Activated naive CD8-positive, alpha-beta T cell treated with anti-CD3 and anti-CD28 coated beads, Interleukin-2, amount 10 ng/mL, durations not matched to agents 7 days and 5 days (primary cell): ENCODE measurements around the gene TMTC2. TPM values are rescaled to one million over a fixed set of nuclear protein-coding genes. Genes with fewer than 3 reads are reported as not detected.
"Not testable (repeated sequence)": the region's sequence is repeated elsewhere in the genome, so short reads cannot be mapped to it uniquely, and the experiment has no call there.

ENCODE experiments used
- ATAC-seq: fragments of 150-1000 bp; cut with Tn5 transposase; one replicate; pipeline ENCODE4 v1.10.0; 2021; ENCODE audit warnings: low read depth, moderate library complexity
- POLR2A ChIA-PET: fragments of 350-600 bp; sonication (Branson Sonifier 250); formaldehyde crosslinking; loops from one replicate; lab custom pipeline; 2021; ENCODE audit warnings: antibody characterized with exemption; lab: Charles Lee
- DNase-seq: peaks from one replicate; pipeline ENCODE4 v3.0.0; 2021
- H3K27ac Mint-ChIP-seq: one replicate; pipeline ENCODE4 v1.8.0; 2022; ENCODE audit warnings: mild to moderate bottlenecking, mixed read lengths
- H3K27me3 Mint-ChIP-seq: one replicate; pipeline ENCODE4 v1.8.0; 2022; ENCODE audit warnings: mild to moderate bottlenecking, moderate library complexity, mixed read lengths
- H3K36me3 Mint-ChIP-seq: one replicate; pipeline ENCODE4 v1.8.0; 2021; ENCODE audit warnings: mild to moderate bottlenecking, mixed read lengths
- H3K4me1 Mint-ChIP-seq: one replicate; pipeline ENCODE4 v1.8.0; 2021; ENCODE audit warnings: mixed read lengths
- H3K4me3 Mint-ChIP-seq: one replicate; pipeline ENCODE4 v1.8.0; 2022; ENCODE audit warnings: mild to moderate bottlenecking, moderate library complexity, mixed read lengths
- H3K9me3 Mint-ChIP-seq: one replicate; pipeline ENCODE4 v1.8.0; 2021; ENCODE audit warnings: mixed read lengths
- total RNA-seq, 2 experiments: library from RNA; stranded (reverse); gene quantifications; one replicate each; pipeline ENCODE4 v1.2.3, GENCODE V29; 2021

The TMTC2 gene
- total RNA-seq, 2 experiments from 2014 or later: 3.3 to 4.1 TPM

DNA sequence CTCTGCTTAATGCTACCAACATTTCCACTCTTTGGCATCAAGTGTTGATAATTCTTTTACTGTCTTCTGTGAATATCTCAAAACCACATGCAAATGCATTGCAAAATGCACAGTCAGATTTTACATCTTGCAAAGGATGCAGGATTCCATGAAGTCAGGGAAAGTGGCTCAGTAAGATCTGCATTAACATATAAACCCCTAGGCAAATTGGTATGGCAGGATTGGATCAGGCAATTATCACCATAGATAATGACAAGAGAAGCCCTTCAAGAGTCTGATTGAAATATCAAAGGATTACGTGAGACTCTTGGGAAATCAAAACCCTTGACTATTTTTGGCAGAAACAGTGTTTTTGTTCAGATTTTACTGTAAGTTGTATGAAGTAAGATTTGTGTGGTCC is 71.0 kb downstream of the TMTC2 start:
- Mint-ChIP-seq H3K27me3 (no peaks in the 10 kb centered on the region), H3K27ac (no peak overlapping the region), H3K4me1 (no peaks in the 10 kb centered on the region), H3K4me3 (no peak overlapping the region), H3K36me3 (no peaks in the 10 kb centered on the region), H3K9me3 (no peaks in the 10 kb centered on the region)
- ATAC-seq (no peak), DNase-seq (no peak)
- POLR2A ChIA-PET: no interaction called here

DNA sequence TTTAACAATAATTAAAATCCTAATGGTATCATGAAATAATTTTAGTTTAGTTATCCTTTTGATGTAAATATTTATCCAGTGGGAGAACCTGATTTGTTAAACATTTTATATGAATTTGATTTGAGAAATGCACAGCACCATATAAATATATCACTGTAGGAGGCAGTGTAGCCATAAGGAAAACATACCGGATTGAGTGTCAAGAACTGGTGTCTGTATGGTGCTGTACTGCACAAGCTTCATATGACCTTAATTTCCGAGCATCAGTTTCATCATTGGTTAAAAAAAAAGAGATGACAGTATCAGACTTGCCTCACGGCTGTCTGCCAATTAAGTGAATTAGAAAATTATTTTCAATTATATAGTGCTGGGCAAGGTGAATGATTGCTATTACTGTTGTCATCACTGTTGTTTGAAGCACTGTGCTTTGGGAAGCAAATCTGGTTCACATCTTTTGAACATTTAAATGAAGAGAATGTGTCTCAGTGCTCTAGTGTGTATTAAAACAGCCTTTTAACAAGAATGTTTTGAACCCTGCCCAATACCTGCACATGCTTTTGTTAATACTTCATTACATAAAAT is 72.1 kb downstream of the TMTC2 start:
- Mint-ChIP-seq H3K4me3 (no peak overlapping the region), H3K36me3 (no peaks in the 10 kb centered on the region), H3K27ac (no peak overlapping the region), H3K27me3 (no peaks in the 10 kb centered on the region), H3K4me1 (no peaks in the 10 kb centered on the region), H3K9me3 (no peaks in the 10 kb centered on the region)
- no peak for DNase-seq
- no peak for ATAC-seq
- POLR2A ChIA-PET: no interaction called here

DNA sequence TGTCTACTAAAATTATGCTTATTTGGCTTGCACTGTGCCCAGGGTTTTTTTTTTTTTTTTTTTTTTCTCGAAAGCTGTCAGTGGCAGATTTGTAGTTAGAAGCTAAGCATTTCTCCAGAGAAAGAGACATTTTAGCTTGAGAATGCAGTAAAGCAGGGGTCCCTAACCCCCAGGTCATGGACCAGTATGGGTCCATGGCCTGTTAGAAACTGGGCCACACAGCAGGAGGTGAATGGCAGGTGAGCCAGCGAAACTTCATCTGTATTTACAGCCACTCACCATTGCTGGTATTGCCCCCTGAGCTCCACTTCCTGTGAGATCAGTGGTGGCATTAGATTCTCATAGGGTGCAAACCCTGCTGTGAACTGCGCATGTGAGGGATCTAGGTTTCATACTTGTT is 73.7 kb downstream of the TMTC2 start:
- ATAC-seq: no peak
- H3K4me3 Mint-ChIP-seq: no peak overlapping the region
- no peak for DNase-seq
- no peaks in the 10 kb centered on the region for H3K27me3 Mint-ChIP-seq
- H3K27ac Mint-ChIP-seq: no peak overlapping the region
- H3K9me3 Mint-ChIP-seq: no peaks in the 10 kb centered on the region
- no peaks in the 10 kb centered on the region for H3K36me3 Mint-ChIP-seq
- POLR2A ChIA-PET: no interaction called here
- H3K4me1 Mint-ChIP-seq: no peaks in the 10 kb centered on the region

DNA sequence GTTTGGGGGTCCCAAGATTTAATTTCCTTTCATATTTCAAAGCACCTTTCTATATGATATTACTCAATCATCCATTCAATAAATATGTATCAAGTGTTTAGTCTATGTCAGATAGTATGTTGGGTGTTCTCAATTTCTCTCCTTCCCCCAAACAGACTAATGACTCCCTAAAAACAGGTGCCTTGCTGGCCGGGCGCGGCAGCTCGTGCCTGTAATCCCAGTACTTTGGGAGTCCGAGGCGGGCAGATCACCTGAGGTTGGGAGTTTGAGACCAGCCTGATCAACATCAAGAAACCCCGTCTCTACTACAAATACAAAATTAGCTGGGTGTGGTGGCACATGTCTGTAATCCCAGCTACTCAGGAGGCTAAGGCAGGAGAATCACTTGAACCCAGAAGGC is 78.5 kb downstream of the TMTC2 start:
- H3K27ac Mint-ChIP-seq, H3K9me3 Mint-ChIP-seq, H3K36me3 Mint-ChIP-seq, POLR2A ChIA-PET, DNase-seq, ATAC-seq, H3K27me3 Mint-ChIP-seq, H3K4me3 Mint-ChIP-seq, H3K4me1 Mint-ChIP-seq: not testable (repeated sequence)

DNA sequence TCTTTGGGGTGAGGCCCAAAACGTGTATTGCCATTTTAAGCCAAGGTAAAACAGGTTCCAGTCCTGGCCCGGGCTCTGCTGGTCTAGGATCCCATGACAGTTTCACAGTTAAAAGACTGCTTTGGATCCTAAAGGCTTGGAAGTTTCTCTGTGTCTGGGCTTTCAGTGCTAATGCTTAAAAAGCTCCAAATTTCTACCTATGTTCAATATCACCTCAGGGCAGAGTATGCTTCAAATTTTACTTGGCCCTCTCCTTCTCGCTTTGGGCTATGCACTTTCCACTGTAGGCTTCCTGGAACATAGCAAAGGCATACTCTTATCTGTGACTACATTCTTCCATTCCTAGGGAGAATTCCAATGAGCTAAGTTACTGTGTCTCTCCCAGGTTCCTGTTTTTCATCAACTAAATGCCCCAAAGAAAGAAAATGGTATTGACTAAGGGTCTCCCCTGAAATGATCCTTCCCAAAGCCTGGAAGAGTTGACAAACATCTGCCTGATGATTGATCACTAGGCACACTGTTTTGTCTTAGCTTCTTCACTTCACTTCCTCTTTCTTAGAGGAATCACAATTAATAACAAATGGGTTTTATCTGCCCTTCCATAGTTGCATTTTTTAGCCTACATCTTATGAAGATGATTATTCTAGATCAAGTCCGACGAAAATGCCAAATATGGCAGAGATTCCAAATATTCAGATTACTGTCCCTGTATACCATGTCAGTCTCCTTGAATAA is 79.4 kb downstream of the TMTC2 start:
- POLR2A ChIA-PET: no interaction called here
- ATAC-seq (no peak), DNase-seq (no peak)
- H3K4me3 Mint-ChIP-seq: no peak overlapping the region
- H3K9me3 Mint-ChIP-seq: no peaks in the 10 kb centered on the region
- H3K36me3 Mint-ChIP-seq: no peaks in the 10 kb centered on the region
- H3K4me1 Mint-ChIP-seq: no peaks in the 10 kb centered on the region
- no peaks in the 10 kb centered on the region for H3K27me3 Mint-ChIP-seq
- H3K27ac Mint-ChIP-seq: no peak overlapping the region

DNA sequence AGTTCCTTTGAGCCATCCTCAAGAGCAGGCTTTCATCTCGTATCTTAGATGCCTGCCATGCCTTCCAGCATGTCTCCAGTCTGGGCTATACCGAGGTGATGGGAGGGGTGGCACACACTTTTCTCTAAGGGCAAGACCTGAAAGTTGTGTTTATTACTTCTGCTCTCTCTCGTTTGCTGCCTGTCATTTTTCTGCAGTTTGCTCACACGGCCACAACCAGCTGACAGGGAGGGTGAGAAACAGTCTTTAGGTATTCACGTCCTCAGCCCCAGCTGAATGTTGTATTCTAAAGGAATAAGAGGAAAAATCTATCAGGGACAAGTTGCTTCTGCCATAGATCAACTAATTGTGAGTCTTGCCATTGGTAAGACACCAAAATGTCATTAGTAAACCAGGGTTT is 88.0 kb downstream of the TMTC2 start:
- POLR2A ChIA-PET: no interaction called here
- Mint-ChIP-seq H3K27ac (no peak overlapping the region), H3K27me3 (no peaks in the 10 kb centered on the region), H3K36me3 (no peaks in the 10 kb centered on the region), H3K9me3 (no peaks in the 10 kb centered on the region), H3K4me1 (no peaks in the 10 kb centered on the region), H3K4me3 (no peak overlapping the region)
- DNase-seq (no peak), ATAC-seq (no peak)

DNA sequence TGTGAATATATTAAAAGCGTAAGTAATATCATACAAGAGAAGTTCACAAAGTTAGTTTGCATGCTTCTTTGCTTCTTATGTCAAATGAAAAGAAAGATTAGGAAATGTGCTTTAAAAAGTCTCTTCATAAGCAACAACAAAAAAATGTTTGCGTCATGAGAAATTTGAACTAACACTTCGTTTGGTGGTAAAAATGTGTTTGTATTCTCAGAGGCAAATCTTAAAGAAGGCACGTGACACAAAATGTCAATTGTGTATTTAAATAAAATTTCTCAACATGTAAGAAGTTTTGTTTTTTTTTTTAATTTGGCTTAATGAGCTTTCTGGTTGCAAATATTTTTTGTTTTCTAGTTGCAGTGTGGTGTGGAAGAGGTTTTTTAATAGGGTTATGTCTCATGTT is 93.8 kb downstream of the TMTC2 start:
- ATAC-seq (no peak), DNase-seq (no peak)
- Mint-ChIP-seq H3K4me1 (no peaks in the 10 kb centered on the region), H3K27ac (no peak overlapping the region), H3K36me3 (no peaks in the 10 kb centered on the region), H3K9me3 (no peaks in the 10 kb centered on the region), H3K4me3 (no peak overlapping the region), H3K27me3 (no peaks in the 10 kb centered on the region)
- POLR2A ChIA-PET: no interaction called here

DNA sequence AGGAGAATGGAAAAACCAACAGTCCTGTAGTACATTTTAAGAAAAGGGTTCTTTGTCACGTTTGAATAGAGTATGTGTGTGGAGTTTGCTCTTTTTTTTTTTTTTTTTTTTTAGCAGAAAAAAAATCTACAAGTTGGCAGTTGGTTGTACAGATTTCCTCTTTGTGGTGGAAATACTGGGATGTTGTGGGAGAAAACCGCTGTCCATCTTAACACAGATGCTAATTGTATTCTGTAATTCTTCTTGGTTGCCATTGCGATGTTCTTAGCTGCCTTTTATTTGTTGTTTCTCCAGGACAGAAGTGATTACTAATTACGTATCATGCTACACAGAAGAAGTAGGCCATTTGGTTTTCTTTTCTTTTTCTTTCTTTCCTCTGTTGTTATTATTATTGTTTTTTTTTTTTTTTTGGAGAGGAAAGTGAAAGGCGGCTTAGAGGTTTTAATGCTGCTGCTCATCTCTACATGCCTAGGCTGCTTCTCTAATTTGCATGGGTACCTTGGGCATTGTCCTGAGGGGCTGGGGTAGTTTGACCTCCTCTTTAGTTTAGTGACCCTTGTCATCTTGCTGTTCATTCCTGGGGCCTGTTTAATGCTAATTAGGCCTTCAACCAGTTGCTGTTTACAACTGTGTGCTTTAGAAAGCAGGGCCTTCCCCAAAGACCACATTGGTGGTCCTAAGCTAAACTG is 94.7 kb downstream of the TMTC2 start:
- Mint-ChIP-seq H3K36me3 (no peaks in the 10 kb centered on the region), H3K4me3 (no peak overlapping the region), H3K27me3 (no peaks in the 10 kb centered on the region), H3K4me1 (no peaks in the 10 kb centered on the region), H3K9me3 (no peaks in the 10 kb centered on the region), H3K27ac (no peak overlapping the region)
- POLR2A ChIA-PET: interaction anchor here (0.7 kb wide), 1 partner anchor 1010 kb away, joined by 3 read pairs; no protein-coding TSS in a partner anchor
- ATAC-seq: no peak
- DNase-seq: no peak

DNA sequence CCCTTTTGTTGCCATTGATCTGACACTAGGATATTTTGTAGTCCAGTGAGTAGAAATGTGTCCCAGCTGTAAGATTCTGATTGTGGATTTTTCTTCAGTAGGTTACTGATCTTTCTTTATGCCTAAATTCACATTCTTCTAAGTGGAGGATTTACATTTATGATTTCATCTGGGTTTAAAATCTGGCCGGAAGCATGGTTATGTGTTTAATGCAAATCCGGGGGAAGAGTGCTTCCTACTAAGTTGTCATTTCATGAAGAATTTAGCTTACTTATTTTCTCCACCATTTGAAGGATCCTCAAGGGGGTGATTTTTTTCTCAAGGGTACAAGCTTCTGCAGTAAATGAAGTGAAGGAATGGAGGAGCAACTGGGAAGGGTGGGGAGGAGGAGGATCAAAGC is 96.7 kb downstream of the TMTC2 start:
- POLR2A ChIA-PET: no interaction called here
- H3K27ac Mint-ChIP-seq: no peak overlapping the region
- no peak overlapping the region for H3K4me3 Mint-ChIP-seq
- no peaks in the 10 kb centered on the region for H3K27me3 Mint-ChIP-seq
- no peak for DNase-seq
- H3K9me3 Mint-ChIP-seq: no peaks in the 10 kb centered on the region
- H3K4me1 Mint-ChIP-seq: no peaks in the 10 kb centered on the region
- H3K36me3 Mint-ChIP-seq: no peaks in the 10 kb centered on the region
- no peak for ATAC-seq

DNA sequence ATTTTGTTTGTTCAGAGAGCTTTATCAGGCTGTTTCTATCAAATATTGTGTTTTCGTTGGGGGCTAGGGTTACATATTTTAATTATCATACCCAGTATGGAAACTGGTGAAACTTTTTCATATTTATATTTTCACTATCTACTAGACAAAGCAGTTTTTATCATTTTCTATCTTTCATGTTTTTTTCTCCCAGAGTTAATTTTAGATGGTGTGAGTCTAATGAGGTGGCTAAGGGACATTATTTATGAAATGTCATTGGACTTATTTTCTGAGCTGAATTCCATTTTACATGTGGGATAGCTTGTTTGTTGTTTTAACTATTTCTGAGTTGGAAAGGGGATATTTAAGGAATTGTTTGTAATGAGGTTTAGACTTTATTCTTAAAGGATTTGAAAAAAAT is 100.3 kb downstream of the TMTC2 start:
- DNase-seq (no peak), ATAC-seq (no peak)
- POLR2A ChIA-PET: no interaction called here
- no peaks in the 10 kb centered on the region for H3K9me3 Mint-ChIP-seq
- H3K4me3 Mint-ChIP-seq: no peak overlapping the region
- H3K36me3 Mint-ChIP-seq: no peaks in the 10 kb centered on the region
- H3K4me1 Mint-ChIP-seq: no peaks in the 10 kb centered on the region
- H3K27me3 Mint-ChIP-seq: no peaks in the 10 kb centered on the region
- H3K27ac Mint-ChIP-seq: no peak overlapping the region

DNA sequence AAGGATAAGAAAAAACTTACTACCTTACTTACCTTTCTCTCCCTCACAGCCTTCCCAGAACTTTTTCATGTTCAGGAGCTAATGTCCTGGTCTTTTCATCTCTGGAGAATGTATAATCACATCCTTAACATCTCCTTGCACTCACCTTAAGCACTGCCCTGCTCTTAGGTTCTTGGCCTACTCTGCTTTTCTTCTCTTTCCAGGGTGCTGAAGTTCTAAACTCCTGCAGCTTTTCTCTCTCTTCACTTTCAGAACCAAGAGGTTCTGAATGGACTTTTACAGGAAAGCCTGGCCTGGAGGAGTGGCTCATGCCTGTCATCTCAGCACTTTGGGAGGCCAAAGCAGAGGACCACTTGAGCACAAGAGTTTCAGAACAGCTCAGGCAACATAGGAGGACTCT is 101.9 kb downstream of the TMTC2 start:
- no peaks in the 10 kb centered on the region for H3K36me3 Mint-ChIP-seq
- DNase-seq (no peak), ATAC-seq (no peak)
- no peak overlapping the region for H3K27ac Mint-ChIP-seq
- no peaks in the 10 kb centered on the region for H3K4me1 Mint-ChIP-seq
- no peaks in the 10 kb centered on the region for H3K9me3 Mint-ChIP-seq
- H3K4me3 Mint-ChIP-seq: no peak overlapping the region
- no peaks in the 10 kb centered on the region for H3K27me3 Mint-ChIP-seq
- POLR2A ChIA-PET: no interaction called here

DNA sequence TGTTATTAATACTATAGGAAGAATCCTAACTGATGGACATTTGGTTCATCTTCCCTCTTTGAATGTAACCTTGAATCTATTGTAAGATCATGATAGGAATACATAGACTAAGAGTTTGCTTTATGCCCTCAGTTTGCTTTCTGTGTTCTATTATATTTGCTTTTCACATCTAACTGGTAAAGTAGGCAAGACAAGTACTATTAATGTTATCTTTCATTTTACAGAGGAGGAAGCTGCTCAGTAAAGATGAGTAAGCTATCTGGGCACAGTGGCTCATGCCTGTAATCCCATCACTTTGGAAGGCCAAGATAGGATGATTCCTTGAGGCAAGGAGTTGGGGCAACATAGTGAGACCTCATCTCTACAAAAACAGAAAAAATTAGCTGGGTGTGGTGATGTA is 103.0 kb downstream of the TMTC2 start:
- no peak for DNase-seq
- POLR2A ChIA-PET: no interaction called here
- Mint-ChIP-seq H3K27ac (no peak overlapping the region), H3K36me3 (no peaks in the 10 kb centered on the region), H3K27me3 (no peaks in the 10 kb centered on the region), H3K4me1 (no peaks in the 10 kb centered on the region), H3K4me3 (no peak overlapping the region), H3K9me3 (no peaks in the 10 kb centered on the region)
- ATAC-seq: no peak

DNA sequence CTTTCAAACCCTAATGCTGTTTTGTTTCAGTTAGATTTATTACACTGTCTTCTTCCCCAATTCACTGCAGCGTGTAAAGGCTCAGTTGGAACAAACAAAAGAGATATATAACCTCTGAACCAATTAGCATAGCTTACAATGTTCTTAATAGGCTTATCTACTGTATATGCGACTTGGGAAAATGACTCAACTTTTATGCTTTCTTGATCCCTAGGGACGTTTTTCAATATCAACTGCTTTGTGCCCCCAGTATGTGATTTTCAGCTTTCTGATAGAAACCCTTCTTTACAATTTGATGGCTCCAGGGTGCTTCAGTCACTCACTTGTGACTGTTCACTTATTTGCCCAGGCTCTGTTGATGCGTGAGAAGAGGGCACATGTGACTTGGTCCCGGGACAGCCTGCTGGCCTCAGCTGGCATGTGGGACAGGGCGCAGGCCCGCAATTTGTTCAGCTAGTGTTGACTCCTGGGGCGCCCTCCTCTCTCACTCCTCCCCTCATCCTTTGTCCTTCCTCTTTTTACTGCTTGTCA is 107.1 kb downstream of the TMTC2 start:
- H3K36me3 Mint-ChIP-seq: no peaks in the 10 kb centered on the region
- no peak overlapping the region for H3K27ac Mint-ChIP-seq
- H3K4me3 Mint-ChIP-seq: no peak overlapping the region
- POLR2A ChIA-PET: no interaction called here
- H3K9me3 Mint-ChIP-seq: no peaks in the 10 kb centered on the region
- ATAC-seq: no peak
- H3K27me3 Mint-ChIP-seq: no peaks in the 10 kb centered on the region
- DNase-seq: no peak
- no peaks in the 10 kb centered on the region for H3K4me1 Mint-ChIP-seq

DNA sequence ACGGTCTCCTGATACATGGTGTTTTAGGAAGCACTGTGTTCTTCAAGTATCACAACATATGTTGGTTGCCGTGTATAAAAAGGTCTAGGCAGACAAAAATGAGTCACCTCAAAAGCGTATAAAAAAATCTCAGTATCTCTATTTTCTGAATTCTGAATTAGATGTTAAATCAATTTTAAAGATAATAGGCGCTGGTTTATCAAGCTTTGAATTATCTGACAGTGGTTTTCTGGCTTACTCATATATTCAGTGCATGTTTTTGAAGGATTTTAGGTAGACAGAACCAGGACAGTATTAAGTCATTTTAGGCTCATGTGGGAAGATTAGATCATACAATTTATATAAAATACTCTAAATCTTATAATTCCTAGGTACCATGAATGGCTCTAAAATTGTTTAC is 110.8 kb downstream of the TMTC2 start:
- no peak for DNase-seq
- Mint-ChIP-seq H3K4me1 (no peaks in the 10 kb centered on the region), H3K27me3 (no peaks in the 10 kb centered on the region), H3K36me3 (no peaks in the 10 kb centered on the region), H3K9me3 (no peaks in the 10 kb centered on the region), H3K4me3 (no peak overlapping the region), H3K27ac (no peak overlapping the region)
- POLR2A ChIA-PET: no interaction called here
- no peak for ATAC-seq
